IMR-90 (cell line): ENCODE results near the gene CCDC97. TPM values are rescaled to one million over a fixed set of nuclear protein-coding genes. Genes with fewer than 3 reads are reported as not detected.

ENCODE experiments used
- ATAC-seq: fragments of 200-7000 bp; cut with Tn5 transposase; 2 replicates; pipeline ENCODE4 v1.9.1; 2020; ENCODE audit warnings: low read depth, mild to moderate bottlenecking, moderate library complexity
- BruUV-seq: library from RNA; stranded (reverse); fragments of 400-500 nt; replicated peaks from 2 replicates; lab custom pipeline; 2021; lab: Mats Ljungman, UMichigan
- CTCF ChIA-PET: fragments of 300-600 bp; formaldehyde crosslinking; extraction: SDS; loops from one replicate; lab custom pipeline; 2021; ENCODE audit warnings: antibody characterized with exemption; lab: Yijun Ruan, JAX
- POLR2A ChIA-PET: fragments of 300-600 bp; sonication (Branson Sonifier 250); formaldehyde crosslinking; loops from one replicate; lab custom pipeline; 2022; ENCODE audit warnings: antibody characterized with exemption; ENCODE audit not compliant: unreplicated experiment; lab: Charles Lee
- DNase-seq: peaks from one replicate; pipeline ENCODE4 v3.0.0; 2013
- H2AFZ ChIP-seq: replicated peaks from 2 replicates; pipeline ENCODE3; 2013; ENCODE audit warnings: low read length, mild to moderate bottlenecking; ENCODE audit not compliant: poor library complexity
- H2AK5ac ChIP-seq: 2 replicates; pipeline ENCODE4 v1.6.1; 2013; ENCODE audit warnings: low read depth, low read length, inconsistent platforms
- H2AK9ac ChIP-seq: replicated peaks from 2 replicates; pipeline ENCODE3; 2013; ENCODE audit warnings: mild to moderate bottlenecking, low read depth, low read length, moderate library complexity; ENCODE audit not compliant: poor library complexity
- H2BK120ac ChIP-seq: 2 replicates; pipeline ENCODE4 v1.6.1; 2013; ENCODE audit warnings: low read depth, low read length, inconsistent platforms
- H2BK15ac ChIP-seq: 3 replicates; pipeline ENCODE4 v1.6.1; 2013; ENCODE audit warnings: low read depth, low read length, inconsistent platforms
- H2BK20ac ChIP-seq: 2 replicates; pipeline ENCODE4 v1.6.1; 2013; ENCODE audit warnings: low read depth, mild to moderate bottlenecking, inconsistent platforms, low read length, moderate library complexity
- H2BK5ac ChIP-seq: 2 replicates; pipeline ENCODE4 v1.6.1; 2013; ENCODE audit warnings: mild to moderate bottlenecking, low read depth, low read length, inconsistent platforms; ENCODE audit not compliant: poor library complexity, severe bottlenecking
- H3K14ac ChIP-seq: replicated peaks from 2 replicates; pipeline ENCODE4 v1.6.1; 2013; ENCODE audit warnings: low read depth, low read length, inconsistent platforms
- H3K18ac ChIP-seq: 2 replicates; pipeline ENCODE4 v1.6.1; 2013; ENCODE audit warnings: low read depth, low read length, control low read depth
- H3K23ac ChIP-seq: 2 replicates; pipeline ENCODE4 v1.6.1; 2013; ENCODE audit warnings: low read depth, low read length, inconsistent platforms
- H3K27ac ChIP-seq: 2 replicates; pipeline ENCODE4 v1.5.1; 2013; ENCODE audit warnings: mild to moderate bottlenecking, control low read depth, low read length; ENCODE audit not compliant: insufficient read depth
- H3K27me3 ChIP-seq: 2 replicates; pipeline ENCODE4 v1.6.1; 2013; ENCODE audit warnings: low read length; ENCODE audit not compliant: control insufficient read depth, insufficient read depth
- H3K36me3 ChIP-seq: 2 replicates; pipeline ENCODE4 v1.6.1; 2013; ENCODE audit warnings: low read length, mixed read lengths; ENCODE audit not compliant: control insufficient read depth, insufficient read depth
- H3K4ac ChIP-seq: 2 replicates; pipeline ENCODE4 v1.6.1; 2013; ENCODE audit warnings: low read depth, low read length, inconsistent platforms
- H3K4me1 ChIP-seq: 2 replicates; pipeline ENCODE4 v1.6.1; 2013; ENCODE audit warnings: low read length, mixed read lengths; ENCODE audit not compliant: control insufficient read depth, insufficient read depth
- H3K4me2 ChIP-seq: 2 replicates; pipeline ENCODE4 v1.6.1; 2013; ENCODE audit warnings: low read depth, mild to moderate bottlenecking, control low read depth, low read length, moderate library complexity
- H3K4me3 ChIP-seq: 2 replicates; pipeline ENCODE4 v1.5.1; 2013; ENCODE audit warnings: low read depth, mild to moderate bottlenecking, control low read depth, low read length, moderate library complexity; ENCODE audit not compliant: insufficient read depth
- H3K56ac ChIP-seq: 2 replicates; pipeline ENCODE4 v1.6.1; 2013; ENCODE audit warnings: low read length, inconsistent platforms; ENCODE audit not compliant: insufficient read depth; ENCODE audit errors: extremely low read depth
- H3K79me1 ChIP-seq, 2 experiments: 2 replicates each; pipeline ENCODE4 v1.6.1; 2013; ENCODE audit warnings: low read length in 2 of 2, inconsistent platforms in 1 of 2, low read depth in 1 of 2
- H3K9ac ChIP-seq: 2 replicates; pipeline ENCODE4 v1.6.1; 2013; ENCODE audit warnings: low read depth, low read length, control low read depth
- H3K9me1 ChIP-seq: 2 replicates; pipeline ENCODE4 v1.6.1; 2013; ENCODE audit warnings: low read length, inconsistent platforms; ENCODE audit not compliant: insufficient read depth
- H3K9me3 ChIP-seq: 2 replicates; pipeline ENCODE4 v1.6.1; 2013; ENCODE audit warnings: low read length; ENCODE audit not compliant: control insufficient read depth, insufficient read depth
- H4K20me1 ChIP-seq: 2 replicates; pipeline ENCODE4 v1.6.1; 2013; ENCODE audit warnings: low read length, inconsistent platforms; ENCODE audit not compliant: insufficient read depth
- H4K5ac ChIP-seq: 2 replicates; pipeline ENCODE4 v1.6.1; 2013; ENCODE audit warnings: mild to moderate bottlenecking, low read depth, low read length, control low read depth
- H4K8ac ChIP-seq, 2 experiments: 2 replicates each; pipeline ENCODE4 v1.6.1; 2013; ENCODE audit warnings: low read depth in 2 of 2, low read length in 2 of 2, control low read depth in 1 of 2, inconsistent platforms in 1 of 2
- H4K91ac ChIP-seq: 2 replicates; pipeline ENCODE4 v1.6.1; 2013; ENCODE audit warnings: low read depth, low read length, inconsistent platforms; ENCODE audit not compliant: insufficient read depth
- BHLHE40 ChIP-seq: fragments of 150-350 bp; IDR thresholded peaks from 2 replicates; pipeline ENCODE4 v1.6.1; 2016; ENCODE audit warnings: mild to moderate bottlenecking, low read depth, low read length
- CEBPB ChIP-seq: IDR thresholded peaks from 2 replicates; pipeline ENCODE4 v1.6.1; 2012; ENCODE audit warnings: low read depth, low read length, improper control_type of control experiment
- MXI1 ChIP-seq: IDR thresholded peaks from 2 replicates; pipeline ENCODE4 v1.6.1; 2012; ENCODE audit warnings: low read depth, mild to moderate bottlenecking, low read length, moderate library complexity, borderline replicate concordance
- RCOR1 ChIP-seq: IDR thresholded peaks from 2 replicates; pipeline ENCODE4 v1.6.1; 2012; ENCODE audit warnings: mild to moderate bottlenecking, low read length, improper control_type of control experiment; ENCODE audit not compliant: insufficient replicate concordance
- RFX5 ChIP-seq: IDR thresholded peaks from 2 replicates; pipeline ENCODE4 v1.8.0; 2012; ENCODE audit warnings: low read depth, mild to moderate bottlenecking, low read length, moderate library complexity
- SMC3 ChIP-seq: fragments of 150-350 bp; IDR thresholded peaks from 2 replicates; pipeline ENCODE4 v1.6.1; 2016; ENCODE audit warnings: low read depth, mild to moderate bottlenecking, antibody characterized with exemption, low read length, moderate library complexity
- WGBS, 2 experiments: methylation state at CpG; one replicate each; pipeline versions ENCODE4 v1.1.5 to v1.1.7; 2013; ENCODE audit warnings: missing lambda C conversion rate in 2 of 2; ENCODE audit not compliant: insufficient read length in 1 of 2; ENCODE audit errors: extremely low coverage in 2 of 2; 5-methylcytosine and 5-hydroxymethylcytosine counted together
- dilution Hi-C: fragments of 300-500 bp; cut with HindIII; formaldehyde crosslinking; loops from one replicate; pipeline ENCODE4 v1.14.3; 2018; ENCODE audit warnings: low sequenced_read_pairs; ENCODE audit not compliant: unreplicated experiment
- in situ Hi-C: fragments of 300-500 bp; cut with MboI; formaldehyde crosslinking; loops from 3 replicates; pipeline ENCODE4 v1.14.3; 2019; ENCODE audit warnings: low sequenced_read_pairs, inconsistent platforms, mixed read lengths
- intact Hi-C: fragments of 100-400 bp; cut with micrococcal nuclease; formaldehyde crosslinking; loops from 2 replicates; pipeline ENCODE4 v1.10.0; 2022
- polyA plus RNA-seq, 3 experiments: library from polyadenylated mRNA; depleted of rRNA; stranded (reverse); fragments of >200 nt; gene quantifications; 2 replicates each; pipeline ENCODE4 v1.2.3, GENCODE V29; 2012; ENCODE audit warnings: low replicate concordance in 1 of 3
- total RNA-seq: library from RNA; depleted of rRNA; stranded (reverse); fragments of >200 nt; gene quantifications from 2 replicates; pipeline ENCODE4 v1.2.3, GENCODE V29; 2012
- TF ChIP-seq, protein P1 (sequence below): fragments of 150-350 bp; IDR thresholded peaks from 2 replicates; pipeline ENCODE4 v1.6.1; 2017; ENCODE audit warnings: mild to moderate bottlenecking, antibody characterized with exemption, low read length, low read depth
- TF ChIP-seq, protein P2 (sequence below): fragments of 150-350 bp; IDR thresholded peaks from 2 replicates; pipeline ENCODE4 v1.6.1; 2016; ENCODE audit warnings: low read depth, mild to moderate bottlenecking, low read length, moderate library complexity, borderline replicate concordance

The CCDC97 gene
- total and polyA plus RNA-seq, 2 of the 4 experiments (the other 2 are of a cell fraction): 4.1 to 11.0 TPM

DNA sequence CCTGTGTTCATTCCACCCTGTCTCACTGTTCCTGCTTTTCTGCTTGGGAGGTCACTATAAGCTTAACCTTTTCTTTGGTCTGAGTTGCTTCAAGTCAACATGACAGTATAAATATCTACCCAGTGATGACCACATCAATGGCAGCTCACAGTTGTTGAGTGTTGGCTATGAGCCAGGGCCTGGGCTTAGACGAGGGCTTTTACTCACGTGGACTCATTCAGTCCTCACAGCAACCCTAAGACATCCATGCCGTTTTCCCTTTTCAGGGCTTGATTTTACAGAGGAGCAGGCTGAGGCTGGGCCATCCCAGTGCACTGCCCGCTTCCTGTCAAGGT, 10.2 kb upstream of the CCDC97 start:
- H2BK15ac ChIP-seq: no peak overlapping the region
- H3K36me3 ChIP-seq: peaks cover 77% of the 10 kb centered on the region
- H3K23ac ChIP-seq: no peak overlapping the region
- dilution Hi-C loops (no loop called here), in situ Hi-C loops (no loop called here), intact Hi-C loops (loop anchor here (1.0 kb wide), 1 partner anchor 24 kb away; no protein-coding TSS in a partner anchor)
- BruUV-seq: no TSS peak
- CTCF ChIA-PET: interaction anchor here (0.6 kb wide), 1 partner anchor 22 kb away, joined by 3 read pairs; no protein-coding TSS in a partner anchor
- H2AK9ac ChIP-seq: no peak overlapping the region
- H4K91ac ChIP-seq: no peak overlapping the region
- H3K18ac ChIP-seq: no peak overlapping the region
- peak; percentile 92 for DNase-seq
- H3K4ac ChIP-seq: no peak overlapping the region
- no peak overlapping the region for H2BK5ac ChIP-seq
- no peak overlapping the region for H4K5ac ChIP-seq
- no peaks in the 10 kb centered on the region for H3K9me3 ChIP-seq
- no peak overlapping the region for H3K56ac ChIP-seq
- H2AFZ ChIP-seq: no peak overlapping the region
- no peak overlapping the region for H3K4me2 ChIP-seq
- no peak overlapping the region for H3K4me3 ChIP-seq
- H3K9me1 ChIP-seq: peaks cover 25% of the 10 kb centered on the region
- peaks cover 46 to 74% of the 10 kb centered on the region in 2 experiments for H3K79me1 ChIP-seq
- no peak overlapping the region for H3K9ac ChIP-seq
- no peak overlapping the region; the same call in 1 of the 2 replicates for H2AK5ac ChIP-seq
- H4K8ac ChIP-seq: no peak overlapping the region
- H3K27ac ChIP-seq: no peak overlapping the region
- peaks cover 59% of the 10 kb centered on the region for H4K20me1 ChIP-seq
- H3K14ac ChIP-seq: no peak overlapping the region
- no peaks in the 10 kb centered on the region for H3K27me3 ChIP-seq
- WGBS, 2 experiments: 0% methylated on average over 2 of the region's 4 CpGs; no CpG with 5 or more reads in 1 of the 2 experiments
- TF ChIP-seq SMC3: no peak
- TF ChIP-seq CEBPB: peak; percentile 23; the same call in 1 of the 2 replicates
- TF ChIP-seq, protein P1, sequence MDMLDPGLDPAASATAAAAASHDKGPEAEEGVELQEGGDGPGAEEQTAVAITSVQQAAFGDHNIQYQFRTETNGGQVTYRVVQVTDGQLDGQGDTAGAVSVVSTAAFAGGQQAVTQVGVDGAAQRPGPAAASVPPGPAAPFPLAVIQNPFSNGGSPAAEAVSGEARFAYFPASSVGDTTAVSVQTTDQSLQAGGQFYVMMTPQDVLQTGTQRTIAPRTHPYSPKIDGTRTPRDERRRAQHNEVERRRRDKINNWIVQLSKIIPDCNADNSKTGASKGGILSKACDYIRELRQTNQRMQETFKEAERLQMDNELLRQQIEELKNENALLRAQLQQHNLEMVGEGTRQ: peak; percentile 28; the same call in 1 of the 2 replicates
- peak; percentile 39 for TF ChIP-seq RCOR1
- peak; percentile 73 for TF ChIP-seq BHLHE40
- TF ChIP-seq RFX5: no peak
- TF ChIP-seq, protein P2, sequence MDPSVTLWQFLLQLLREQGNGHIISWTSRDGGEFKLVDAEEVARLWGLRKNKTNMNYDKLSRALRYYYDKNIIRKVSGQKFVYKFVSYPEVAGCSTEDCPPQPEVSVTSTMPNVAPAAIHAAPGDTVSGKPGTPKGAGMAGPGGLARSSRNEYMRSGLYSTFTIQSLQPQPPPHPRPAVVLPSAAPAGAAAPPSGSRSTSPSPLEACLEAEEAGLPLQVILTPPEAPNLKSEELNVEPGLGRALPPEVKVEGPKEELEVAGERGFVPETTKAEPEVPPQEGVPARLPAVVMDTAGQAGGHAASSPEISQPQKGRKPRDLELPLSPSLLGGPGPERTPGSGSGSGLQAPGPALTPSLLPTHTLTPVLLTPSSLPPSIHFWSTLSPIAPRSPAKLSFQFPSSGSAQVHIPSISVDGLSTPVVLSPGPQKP: no peak
- TF ChIP-seq MXI1: peak; percentile 77; the same call in 1 of the 2 replicates
- POLR2A ChIA-PET: interaction anchor here (0.6 kb wide), 1 partner anchor 78 kb away, joined by 3 read pairs; no protein-coding TSS in a partner anchor
- no peak overlapping the region for H2BK20ac ChIP-seq
- no peak overlapping the region for H2BK120ac ChIP-seq
- ATAC-seq: peak; percentile 74
- peaks cover 24% of the 10 kb centered on the region for H3K4me1 ChIP-seq
